Muscle of back (tissue), 13 donors: ENCODE measurements around the gene SNRPA1. TPM values are rescaled to one million over a fixed set of nuclear protein-coding genes. Genes with fewer than 3 reads are reported as not detected.
"Not testable (repeated sequence)": the region's sequence is repeated elsewhere in the genome, so short reads cannot be mapped to it uniquely, and the experiment has no call there.

Experiments used
- DNase-seq, 3 donors: peaks; one replicate each; pipeline versions ENCODE4 v3.0.0 to v3.0.0-alpha.2; 2013
- long read RNA-seq, 9 donors: transcript quantifications; one replicate each; lab custom pipeline, GENCODE V29; 2026
- polyA plus RNA-seq, 10 donors: library from polyadenylated mRNA; unstranded; fragments of 120-200 nt; gene quantifications; one replicate each; pipeline ENCODE4 v1.2.1, GENCODE V29; 2013; ENCODE audit not compliant: insufficient read length in 10 of 10

SNRPA1 gene
- 10 to 100 TPM; 31.8 to 56.4 (median 36.4) TPM for polyA plus RNA-seq
- long read RNA-seq, donor 1, transcript SNRPA1-201 (9 exons, 1,055 nt): major isoform, 9 of 29 reads
- long read RNA-seq, donor 1, partial matches to known transcripts: 14 of 29 reads
- long read RNA-seq, donor 1, other reads (novel, unspliced or antisense): 0 of 29 reads
- long read RNA-seq, donor 2, transcript SNRPA1-201 (9 exons, 1,055 nt): major isoform, 13 of 34 reads
- long read RNA-seq, donor 2, partial matches to known transcripts: 17 of 34 reads
- long read RNA-seq, donor 2, other reads (novel, unspliced or antisense): 0 of 34 reads
- long read RNA-seq, donor 3: 0 reads
- long read RNA-seq, donor 4, transcript SNRPA1-201 (9 exons, 1,055 nt): major isoform, 12 of 34 reads
- long read RNA-seq, donor 4, partial matches to known transcripts: 21 of 34 reads
- long read RNA-seq, donor 4, other reads (novel, unspliced or antisense): 0 of 34 reads
- long read RNA-seq, donor 5, transcript SNRPA1-201 (9 exons, 1,055 nt): major isoform, 18 of 36 reads
- long read RNA-seq, donor 5, partial matches to known transcripts: 11 of 36 reads
- long read RNA-seq, donor 5, other reads (novel, unspliced or antisense): 0 of 36 reads
- long read RNA-seq, donor 6, transcript SNRPA1-201 (9 exons, 1,055 nt): major isoform, 19 of 50 reads
- long read RNA-seq, donor 6, partial matches to known transcripts: 25 of 50 reads
- long read RNA-seq, donor 6, other reads (novel, unspliced or antisense): 0 of 50 reads
- long read RNA-seq, donor 7, partial matches to known transcripts: 24 of 40 reads
- long read RNA-seq, donor 7, other reads (novel, unspliced or antisense): 0 of 40 reads
- long read RNA-seq, donor 8, transcript SNRPA1-201 (9 exons, 1,055 nt): major isoform, 8 of 34 reads
- long read RNA-seq, donor 8, partial matches to known transcripts: 22 of 34 reads
- long read RNA-seq, donor 8, other reads (novel, unspliced or antisense): 0 of 34 reads
- long read RNA-seq, donor 9, partial matches to known transcripts: 0 of 4 reads
- long read RNA-seq, donor 9, other reads (novel, unspliced or antisense): 0 of 4 reads

DNA sequence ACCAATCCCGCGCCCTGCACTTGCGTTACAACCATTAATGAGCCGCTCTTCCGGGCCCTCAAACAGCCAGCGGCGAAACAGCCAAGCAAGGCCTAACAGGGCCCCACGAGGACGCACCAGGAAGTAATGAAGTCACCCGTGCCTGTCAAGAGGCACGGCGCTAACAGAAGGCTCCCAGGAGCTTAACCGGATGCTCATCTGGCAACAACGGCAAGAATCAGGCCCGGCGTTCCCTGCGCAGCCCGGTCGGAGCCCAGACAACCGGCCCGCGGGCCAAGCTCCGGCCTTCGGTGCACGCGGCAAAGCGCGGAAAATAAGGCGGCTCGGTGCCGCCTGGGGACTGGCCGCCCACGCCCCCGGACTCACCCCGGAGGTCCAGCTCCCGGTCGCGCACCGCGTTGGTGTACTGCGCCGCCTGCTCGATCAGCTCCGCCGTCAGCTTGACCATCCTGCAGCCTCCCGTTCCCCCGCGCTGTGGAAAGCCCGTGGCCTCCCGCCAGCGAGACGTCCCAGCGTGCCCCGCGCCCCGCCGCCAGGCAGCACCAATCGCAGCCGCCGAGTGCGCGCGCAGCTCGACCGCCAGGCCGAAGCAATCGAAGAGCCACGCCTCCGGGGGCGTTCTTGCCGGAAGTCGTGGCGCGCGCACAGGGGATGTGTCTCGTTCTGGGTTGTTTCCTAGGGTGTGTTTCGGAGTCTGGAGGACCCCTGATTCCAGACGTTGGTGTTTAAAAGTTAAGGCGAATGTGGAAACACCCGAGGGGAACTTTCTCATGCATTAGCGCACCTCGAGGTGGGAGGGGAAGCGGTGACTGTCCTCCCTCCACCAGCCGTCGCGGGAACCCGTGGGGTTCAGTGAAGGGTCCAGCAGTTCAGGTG, at the start of gene SNRPA1:
SNRPA1 (minus strand) TSS at position 518 of the 876 bp plus-strand sequence; CDS start at position 448, 70 bp downstream.
- DNase-seq: peak; percentile 96 to 99 (median 97)

DNA sequence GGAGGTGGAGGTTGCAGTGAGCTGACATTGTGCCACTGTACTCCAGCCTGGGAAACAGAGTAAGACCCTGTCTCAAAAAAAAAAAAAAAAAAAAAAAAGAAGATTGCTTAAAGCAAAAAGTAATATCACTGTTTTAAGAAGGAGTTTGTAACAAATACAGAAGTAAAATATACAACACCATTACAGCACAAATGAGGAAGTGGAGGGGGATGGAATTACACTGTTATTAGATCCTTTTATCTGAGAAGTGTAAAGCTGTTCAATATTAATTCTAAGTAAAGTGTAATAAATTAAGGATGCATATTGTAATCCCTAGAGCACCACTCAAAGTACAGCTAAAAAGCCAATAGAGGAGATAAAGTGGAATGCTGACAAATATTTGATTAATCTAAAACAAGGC, 47.0 kb upstream of the SNRPA1 start:
- DNase-seq: no peak

DNA sequence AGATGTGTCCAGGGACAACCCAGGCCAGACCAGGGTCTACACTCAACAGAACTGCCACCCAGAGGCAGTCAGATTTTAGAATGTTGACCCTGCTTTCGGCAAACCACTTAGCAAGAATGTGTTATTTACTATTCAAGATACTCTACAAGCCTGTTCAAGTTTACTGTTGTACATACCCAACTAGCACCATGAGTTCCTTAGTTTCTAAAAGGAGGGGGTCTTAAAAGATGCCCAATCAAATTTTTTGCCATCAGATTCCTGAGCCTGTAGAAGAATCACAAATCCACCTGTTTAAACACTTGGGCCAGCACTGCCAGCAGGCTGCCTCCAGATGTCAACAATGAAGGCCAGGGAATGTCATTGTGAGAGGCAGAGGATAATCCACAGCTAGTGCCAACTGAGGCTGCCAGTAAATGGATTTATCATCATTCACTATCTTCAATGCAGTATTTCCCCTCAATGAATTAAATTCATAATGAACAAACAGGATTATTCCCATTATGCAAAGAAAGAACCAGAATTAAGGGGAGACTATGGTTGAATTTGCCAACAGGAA, 43.5 kb upstream of the SNRPA1 start:
- DNase-seq: no peak

DNA sequence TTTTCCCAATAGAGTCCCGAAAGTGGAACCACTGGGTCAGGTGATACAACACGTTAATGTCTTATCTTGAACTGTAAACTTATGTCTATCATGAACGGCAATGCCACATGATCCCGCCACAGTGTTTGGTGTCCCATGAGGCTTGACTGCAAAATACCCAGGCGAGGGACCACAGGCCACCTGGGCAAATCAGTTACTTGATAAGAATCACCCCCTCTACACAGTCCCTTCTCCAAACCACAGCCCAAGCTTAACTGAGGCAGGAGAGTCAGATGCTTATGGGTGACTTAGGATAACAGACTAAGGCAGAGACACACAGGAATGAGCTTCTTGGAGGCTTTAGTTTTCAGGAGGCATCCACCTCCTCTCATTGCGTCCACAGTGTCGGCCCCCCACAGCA, 42.9 kb upstream of the SNRPA1 start:
- DNase-seq: no peak

DNA sequence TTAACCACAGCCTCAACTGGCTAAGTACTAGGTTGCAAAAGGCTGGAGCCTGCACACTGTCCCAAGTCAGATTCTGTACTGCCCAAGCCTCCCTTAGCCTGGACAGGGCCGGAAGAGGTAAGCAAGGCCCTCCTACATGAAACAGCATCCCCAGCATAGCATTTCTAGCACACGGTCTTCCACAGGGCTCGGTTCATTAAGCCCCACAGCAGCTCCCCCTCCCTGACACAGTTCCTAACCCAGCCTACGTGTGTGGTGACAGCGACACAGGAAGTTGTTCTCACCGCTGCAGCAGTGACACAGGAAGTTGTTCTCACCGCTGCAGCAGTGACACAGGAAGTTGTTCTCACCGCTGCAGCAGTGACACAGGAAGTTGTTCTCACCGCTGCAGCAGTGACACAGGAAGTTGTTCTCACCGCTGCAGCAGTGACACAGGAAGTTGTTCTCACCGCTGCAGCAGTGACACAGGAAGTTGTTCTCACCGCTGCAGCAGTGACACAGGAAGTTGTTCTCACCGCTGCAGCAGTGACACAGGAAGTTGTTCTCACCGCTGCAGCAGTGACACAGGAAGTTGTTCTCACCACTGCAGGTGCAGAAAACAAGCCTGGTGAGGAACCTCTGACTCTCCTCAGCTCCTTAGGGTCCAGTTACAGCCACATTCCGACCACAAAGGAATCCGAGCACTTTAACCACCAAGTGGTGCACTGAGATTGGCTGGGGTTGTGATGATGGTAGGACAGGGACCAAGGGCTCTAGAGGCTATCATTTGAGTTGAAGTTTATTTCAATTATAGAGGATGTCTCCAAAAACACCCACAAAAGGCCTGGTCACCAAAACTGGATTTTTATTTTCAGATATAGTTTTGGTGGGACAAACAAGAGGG, 39.1 kb upstream of the SNRPA1 start:
- DNase-seq: not testable (repeated sequence)

DNA sequence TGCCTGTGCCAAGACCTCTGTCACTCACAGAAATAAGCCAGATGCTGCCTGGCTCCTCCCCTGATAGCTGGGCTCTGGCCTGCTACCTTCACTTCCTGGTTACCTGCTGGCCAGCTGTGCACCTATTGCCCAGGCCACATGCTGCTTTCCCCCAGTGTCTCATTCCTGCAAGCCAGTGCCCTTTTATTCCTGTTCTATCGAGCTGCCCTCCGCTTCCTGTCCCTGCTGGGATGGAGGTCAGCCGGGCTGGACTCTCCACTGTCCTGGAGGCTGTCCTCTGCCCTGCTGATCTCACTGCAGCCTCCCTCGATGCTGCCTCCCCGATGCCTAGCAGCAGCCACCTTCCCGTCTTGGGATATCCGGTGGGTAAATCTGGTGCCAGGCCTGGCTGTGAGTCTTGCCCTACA, 37.0 kb upstream of the SNRPA1 start:
- DNase-seq: no peak

DNA sequence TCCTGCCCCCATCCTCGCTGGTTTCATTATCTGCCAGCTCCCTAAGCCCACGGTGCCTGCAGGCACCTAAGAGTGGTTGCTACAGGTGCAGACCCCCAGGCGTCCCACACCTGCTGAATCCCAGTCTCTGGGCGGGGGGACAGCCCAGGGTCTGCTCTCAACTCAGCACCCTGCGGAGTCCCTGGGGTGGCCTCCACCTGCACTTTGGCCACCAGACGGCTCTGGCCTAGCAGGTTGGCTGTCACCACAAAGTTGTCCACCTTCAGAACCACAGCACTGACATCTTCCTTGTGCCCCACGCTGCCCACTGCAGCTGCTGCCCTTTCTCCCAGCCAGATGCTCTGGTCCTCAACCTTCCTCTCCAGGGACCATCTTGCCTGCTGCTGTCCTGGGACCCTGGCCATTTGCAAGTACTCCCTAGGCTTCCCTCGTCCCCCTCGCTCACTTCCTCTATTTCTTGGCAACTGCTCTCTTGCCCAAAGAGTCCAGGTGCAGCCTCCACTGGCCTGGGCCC, 34.9 kb upstream of the SNRPA1 start:
- no peak for DNase-seq

DNA sequence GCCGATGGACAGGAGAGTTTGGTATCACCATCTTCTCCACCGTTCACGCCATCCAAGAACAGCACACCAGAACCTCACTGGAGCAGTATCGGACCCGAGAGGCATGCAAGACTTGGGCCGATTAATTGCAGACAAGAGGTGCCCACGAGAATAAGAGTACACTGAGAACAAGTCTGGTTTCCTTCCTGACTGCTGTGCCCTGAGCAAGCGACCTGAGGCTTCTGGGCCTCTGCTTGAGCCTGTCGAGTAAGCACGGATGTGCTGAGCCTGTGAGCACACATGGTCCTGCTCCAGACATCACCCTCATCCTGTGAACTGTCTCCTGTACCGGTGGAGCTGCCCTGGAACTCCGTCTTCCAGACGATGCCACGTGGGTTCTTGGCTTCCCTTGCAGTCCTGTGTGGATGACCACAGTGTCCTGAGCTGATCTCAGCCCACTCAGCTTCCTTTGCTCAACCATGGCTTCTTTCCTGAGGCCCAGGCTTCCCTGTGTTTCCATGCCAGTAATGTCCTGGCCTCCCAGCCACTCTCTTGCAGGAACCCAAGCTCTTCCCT, 34.3 kb upstream of the SNRPA1 start:
- no peak for DNase-seq

DNA sequence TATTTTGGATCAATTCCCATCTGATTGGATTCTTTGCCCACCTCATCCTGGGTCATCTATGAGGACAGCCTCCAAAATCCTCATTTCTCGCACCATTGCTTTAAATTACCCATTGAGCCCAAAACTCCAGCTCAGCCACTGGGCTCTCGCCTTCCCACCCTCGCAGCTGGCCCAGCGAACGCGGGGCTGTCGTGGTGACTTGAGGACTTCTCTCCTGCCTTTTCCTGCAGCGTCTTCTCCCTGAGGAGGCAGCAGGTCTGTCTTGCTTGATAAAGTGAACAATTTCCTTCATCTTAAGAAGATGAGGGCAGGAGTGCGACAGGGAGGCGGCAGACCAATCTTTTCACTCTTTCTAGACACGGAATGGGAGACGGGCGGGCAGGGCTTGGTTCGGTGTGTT, 33.0 kb upstream of the SNRPA1 start:
- no peak for DNase-seq

DNA sequence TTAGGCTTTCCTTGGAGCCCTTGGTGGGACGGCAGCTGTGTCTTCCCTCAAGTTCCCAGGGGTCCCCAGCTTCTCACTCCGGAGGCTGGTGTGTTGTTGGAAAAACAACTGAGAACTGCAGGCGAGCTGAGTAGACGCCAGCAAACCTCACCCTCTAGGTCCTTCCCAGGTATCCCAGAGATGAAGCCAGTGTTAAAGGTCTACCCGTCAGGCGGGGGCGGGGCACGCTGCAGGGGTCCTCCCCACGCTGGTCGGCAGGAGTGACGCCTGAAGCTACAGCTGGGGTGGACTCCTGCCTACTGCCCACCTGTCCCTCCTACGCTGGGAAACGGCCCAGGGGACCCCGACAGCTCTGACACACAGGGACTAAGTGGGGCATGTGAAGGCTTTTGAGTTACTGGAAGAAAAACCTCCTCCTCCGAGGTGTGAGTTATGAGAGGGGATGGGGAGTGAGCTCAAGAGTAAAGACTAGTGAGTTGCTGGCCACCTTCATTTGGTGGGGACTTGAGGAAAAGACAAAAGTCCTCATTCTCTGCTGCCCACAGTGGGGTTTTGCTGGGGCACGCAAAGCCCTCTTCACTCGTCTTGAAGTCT, 32.2 kb upstream of the SNRPA1 start:
- DNase-seq: no peak

DNA sequence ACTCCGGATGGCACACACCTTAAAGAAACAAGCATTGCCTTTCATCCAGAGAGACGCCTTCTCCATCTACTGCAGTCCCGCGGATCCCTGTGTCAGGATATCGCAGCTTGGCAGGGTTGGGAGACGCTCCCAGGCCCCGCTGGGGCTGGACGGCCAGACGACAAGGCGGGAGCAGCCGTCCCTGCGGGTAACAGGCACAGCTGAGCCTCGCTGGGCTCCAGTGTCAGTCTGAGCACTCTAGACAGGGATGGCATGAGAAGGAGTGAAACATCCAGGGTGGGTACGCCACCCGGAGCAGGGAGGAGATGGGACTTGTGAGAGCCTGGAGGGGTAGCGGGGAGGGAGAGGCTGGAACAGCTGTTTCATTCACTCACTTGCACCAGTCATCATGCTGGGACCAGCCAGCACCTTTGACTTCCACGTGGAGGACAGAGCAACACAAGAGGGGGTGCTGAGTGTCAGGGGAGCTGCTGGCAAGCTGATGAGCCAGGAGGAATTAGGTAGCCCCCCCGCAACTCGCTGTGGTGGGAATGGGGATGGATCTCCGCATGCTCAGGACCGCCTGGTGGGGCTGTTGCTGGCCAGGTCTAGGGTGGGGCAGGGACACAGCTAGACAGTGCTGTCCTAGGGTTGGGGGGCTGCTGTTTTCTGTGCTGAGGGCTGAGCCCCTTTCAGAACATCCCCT, 31.6 kb upstream of the SNRPA1 start:
- peak in 2 of 3 donors; percentile 38 for DNase-seq

DNA sequence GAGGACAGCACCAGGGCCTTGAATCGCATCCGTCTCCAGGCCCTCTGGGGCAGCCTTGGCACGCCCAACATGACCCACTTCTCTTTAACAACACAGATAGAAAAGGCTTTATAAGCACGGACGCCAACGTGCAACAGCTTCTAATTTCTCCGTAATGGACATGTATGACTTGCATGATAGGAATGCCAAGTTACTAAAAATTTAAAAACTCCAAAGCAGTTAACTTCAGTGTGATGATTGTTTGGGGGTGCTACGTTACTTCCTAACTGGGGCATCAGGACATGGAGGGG, 30.9 kb upstream of the SNRPA1 start:
- DNase-seq: no peak

DNA sequence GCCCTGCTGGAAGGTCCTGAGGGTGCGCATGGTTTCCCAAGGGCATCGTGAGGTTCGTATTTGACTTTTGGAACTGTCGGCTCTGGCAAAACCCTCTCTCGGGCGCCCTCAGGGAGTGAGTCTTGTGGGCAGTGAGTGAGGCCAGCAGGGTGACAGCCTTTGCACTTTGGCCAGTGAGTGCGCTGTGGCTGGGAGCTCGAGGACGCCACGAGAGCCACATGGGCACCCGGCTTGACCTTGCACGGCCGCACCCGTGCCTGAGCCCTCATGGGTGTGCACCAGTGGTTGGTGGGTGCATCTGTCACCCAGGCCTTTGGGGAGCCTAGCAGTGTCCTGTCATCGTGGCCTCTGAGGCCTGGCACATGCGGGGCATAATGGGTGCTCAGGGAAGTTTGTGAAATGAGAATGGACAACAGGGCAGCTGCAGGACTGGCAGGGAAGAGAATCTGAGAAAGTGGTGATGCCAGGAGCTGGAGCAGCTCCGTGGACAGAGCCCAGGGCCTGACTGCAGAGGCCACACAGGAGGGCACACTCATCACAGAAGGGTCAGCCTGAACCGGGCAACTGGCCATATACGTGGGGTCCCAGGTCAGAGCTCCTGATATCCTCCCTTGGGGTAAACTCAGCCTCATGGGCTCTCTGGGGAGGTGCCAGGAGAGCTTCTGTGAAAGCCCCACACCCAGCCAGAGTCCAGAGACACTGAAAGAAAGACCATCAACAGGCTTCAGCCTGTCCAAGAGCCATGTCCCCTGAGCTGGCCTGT, 30.4 kb upstream of the SNRPA1 start:
- no peak for DNase-seq

DNA sequence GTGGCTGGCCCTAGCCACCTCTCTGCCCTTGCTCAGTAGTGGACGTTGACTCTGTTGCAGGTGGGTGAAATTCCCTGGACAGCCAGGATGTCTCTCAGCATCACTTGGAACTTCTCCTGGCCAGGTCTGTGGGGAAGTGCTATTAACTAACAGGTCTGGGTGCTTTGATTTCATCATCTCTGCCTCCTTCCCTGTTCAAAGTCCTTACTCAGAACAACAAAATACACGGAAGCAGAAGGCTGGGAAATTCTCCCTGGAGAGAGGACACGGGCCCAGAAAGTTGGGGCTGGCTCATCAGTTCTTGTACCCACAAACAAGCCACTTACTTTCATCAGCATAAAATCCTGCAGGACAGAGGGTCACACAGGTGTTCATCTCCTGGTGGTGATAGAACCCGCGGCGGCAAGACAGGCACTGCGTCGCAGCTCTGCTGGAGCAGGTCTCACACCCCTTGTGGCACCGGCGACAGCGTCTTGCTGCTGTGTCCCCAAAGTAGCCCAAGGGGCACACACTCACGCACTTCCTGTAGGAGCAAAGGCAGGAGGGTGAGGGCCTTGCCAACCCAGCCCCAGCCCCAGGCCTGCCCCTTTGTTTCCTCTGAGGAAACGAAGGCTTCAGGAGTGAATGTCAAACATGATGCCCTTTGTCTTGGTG, 29.6 kb upstream of the SNRPA1 start:
- DNase-seq: no peak

DNA sequence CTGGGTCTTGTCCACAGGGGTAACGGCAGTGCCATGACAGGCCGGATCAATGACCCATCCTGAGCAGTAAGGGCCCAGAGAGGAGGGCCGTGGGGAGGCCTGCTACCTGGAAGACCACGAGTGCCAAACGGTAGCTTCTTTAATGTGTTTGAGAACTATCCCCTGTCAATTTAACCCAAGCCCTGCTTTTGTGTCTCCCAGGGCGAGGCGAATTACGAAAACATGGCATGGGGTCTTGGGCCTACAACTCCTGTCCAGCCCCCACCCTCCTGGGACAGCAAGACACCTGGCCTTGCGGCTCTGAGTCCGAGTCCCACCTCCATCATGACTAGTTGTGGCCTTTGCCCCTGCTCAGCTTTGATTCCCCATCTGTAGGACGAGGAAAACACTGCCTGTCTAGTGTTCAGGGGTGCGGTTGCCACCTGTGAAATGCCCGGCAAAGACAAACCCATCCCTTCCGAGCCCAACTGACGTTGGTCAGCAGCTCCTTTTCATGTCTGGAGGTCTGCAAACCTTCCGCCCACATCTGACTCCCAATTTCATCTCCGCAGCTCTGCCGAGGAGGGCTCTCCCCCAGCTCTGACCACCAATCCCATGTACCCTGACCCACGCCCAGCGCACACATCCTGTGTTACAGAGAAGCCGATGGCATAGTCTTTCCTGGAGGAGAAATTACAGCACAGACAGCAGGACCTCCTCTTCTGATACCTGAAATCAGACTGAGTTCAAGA, 28.9 kb upstream of the SNRPA1 start:
- no peak for DNase-seq

DNA sequence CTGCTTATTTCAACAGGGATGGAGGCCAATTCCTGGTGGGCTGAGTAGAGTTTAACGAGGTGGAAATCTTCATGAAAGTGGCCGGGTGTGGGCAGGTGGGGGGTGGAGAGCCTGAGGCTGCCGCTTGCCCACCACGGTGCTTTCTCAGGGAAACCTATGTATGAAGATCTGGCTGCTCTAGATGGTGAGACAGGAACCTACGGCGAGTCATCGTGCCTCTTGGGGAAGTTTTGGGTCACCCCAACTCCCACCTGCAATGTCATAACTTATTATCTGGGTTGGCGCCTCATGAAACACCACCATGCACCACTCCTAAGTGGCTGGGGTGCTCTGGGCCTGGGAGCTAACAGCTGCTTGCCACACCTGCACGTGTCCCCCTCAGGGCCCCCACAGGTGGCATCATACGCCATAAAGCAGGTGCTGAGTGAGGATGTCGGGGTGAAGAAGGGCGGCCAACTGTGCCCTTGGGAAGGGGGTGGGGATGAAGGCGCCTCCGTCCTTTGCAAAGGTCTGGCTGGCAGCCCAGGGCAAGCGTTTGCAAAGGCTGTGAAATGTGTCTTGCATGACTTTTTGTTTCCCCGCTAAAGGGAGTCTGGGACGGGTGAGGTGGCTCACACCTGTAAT, 27.9 kb upstream of the SNRPA1 start:
- DNase-seq: no peak
